GM23338 (cell line): ENCODE data around the gene MAGI1.

Experiments
- CTCF ChIP-seq, 2 experiments: fragments of 200-600 bp in 1 of 2; sonication (generic) in 1 of 2; conservative IDR thresholded peaks; 2 replicates each; pipeline versions ENCODE4 v1.5.1 to v1.6.1; 2016 to 2017; ENCODE audit warnings: antibody characterized with exemption in 2 of 2, low read depth in 2 of 2, mild to moderate bottlenecking in 2 of 2, moderate library complexity in 1 of 2
- EZH2 ChIP-seq: fragments of 200-600 bp; sonication (generic); IDR thresholded peaks from one replicate; pipeline ENCODE4 v1.8.0; 2017; ENCODE audit warnings: antibody characterized with exemption, mild to moderate bottlenecking, low read depth; ENCODE audit not compliant: unreplicated experiment
- POLR2AphosphoS5 ChIP-seq: IDR thresholded peaks from 2 replicates; pipeline ENCODE4 v1.6.1; 2016; ENCODE audit warnings: antibody characterized with exemption, low read depth
- REST ChIP-seq: IDR thresholded peaks from one replicate; pipeline ENCODE4 v1.6.1; 2018; ENCODE audit warnings: antibody characterized with exemption; ENCODE audit not compliant: unreplicated experiment

GRCh38 chr3:65833761-65834505, 204.8 kb downstream of the MAGI1 start:
- TF ChIP-seq CTCF (conservative IDR thresholded peaks at IDR 0.05; ENCODE audit: low read depth in 2 of 2) (no peak), REST (no peak), EZH2 (no peak), POLR2AphosphoS5 (no peak)
